HK-2 (cell line): Measurements from ENCODE around the gene PCED1B.

ENCODE experiments used
- DNase-seq: peaks from one replicate; pipeline ENCODE4 v3.0.0-alpha.2; 2018; ENCODE audit not compliant: unreplicated experiment

The PCED1B gene

GRCh38 chr12:47120736-47121135 is 41.3 kb downstream of the PCED1B start:
- no peak for DNase-seq

DNA sequence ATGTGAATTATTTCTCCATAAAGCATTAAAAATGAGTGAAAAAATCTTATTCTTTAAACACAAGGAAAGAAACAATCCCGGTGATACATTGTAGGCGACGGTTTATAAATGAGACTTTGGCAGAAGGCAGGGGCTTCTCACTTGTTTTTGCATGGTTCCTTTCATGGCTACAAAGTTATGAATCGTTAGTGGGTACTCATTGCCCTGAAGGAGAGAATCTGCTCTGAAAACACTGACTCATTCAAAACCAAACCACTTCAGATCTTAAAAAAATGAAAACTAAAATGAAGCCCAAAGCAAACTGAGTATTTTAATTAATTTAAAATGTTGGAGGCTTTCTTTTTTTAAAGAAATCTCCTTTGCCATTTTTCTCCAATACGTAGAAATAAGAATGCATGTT is 41.7 kb downstream of the PCED1B start:
- no peak for DNase-seq

- DNase-seq: no peak
These were observed 43.2 kb downstream of the PCED1B start for GRCh38 chr12:47122602-47123001.

GRCh38 chr12:47123730-47124129 is 44.3 kb downstream of the PCED1B start:
- DNase-seq: no peak

GRCh38 chr12:47124451-47124850 is 45.0 kb downstream of the PCED1B start:
- DNase-seq: no peak

DNA sequence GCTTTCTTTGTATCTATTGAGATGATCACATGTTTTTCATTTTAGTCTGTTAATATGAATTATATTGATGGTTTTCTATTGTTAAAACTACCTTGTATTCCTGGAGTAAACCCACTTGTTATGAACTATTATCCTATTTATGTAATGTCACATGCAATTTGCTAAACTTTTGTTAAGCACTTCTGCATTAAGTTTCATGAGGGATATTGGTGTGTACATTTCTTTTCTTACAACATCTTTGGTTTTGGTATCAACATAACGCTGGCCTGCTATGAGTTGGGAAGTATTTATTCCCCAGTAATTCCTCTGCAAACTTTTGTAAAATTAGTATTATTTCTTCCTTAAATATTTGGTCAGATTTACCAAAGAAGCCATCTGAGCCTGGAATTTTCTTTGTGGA is 46.8 kb downstream of the PCED1B start:
- DNase-seq: no peak

GRCh38 chr12:47131011-47131410 is 51.6 kb downstream of the PCED1B start:
- no peak for DNase-seq

GRCh38 chr12:47134005-47134404 is 54.6 kb downstream of the PCED1B start:
- no peak for DNase-seq

DNA sequence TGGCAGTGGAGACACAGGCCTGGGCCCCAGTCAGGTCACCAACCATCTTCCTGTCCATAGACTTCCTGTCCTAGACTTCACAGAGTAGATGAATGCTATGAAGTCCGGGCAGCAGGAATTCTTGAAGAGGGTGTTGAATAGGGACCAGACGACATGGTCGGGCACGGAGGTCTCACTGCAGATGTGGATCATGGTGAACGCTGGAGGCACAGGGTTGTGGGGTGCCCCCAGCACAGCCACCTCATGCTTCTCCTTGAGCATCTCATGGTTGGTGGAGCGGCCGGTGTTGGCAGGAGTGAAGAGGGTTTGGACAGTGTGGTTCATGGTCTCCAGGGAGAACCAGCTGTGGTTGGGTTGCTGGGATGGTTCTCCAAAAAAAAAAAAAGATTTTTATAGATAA is 56.2 kb downstream of the PCED1B start:
- DNase-seq: no peak

- no peak for DNase-seq
These were observed 59.7 kb downstream of the PCED1B start for GRCh38 chr12:47139000-47139681.

DNA sequence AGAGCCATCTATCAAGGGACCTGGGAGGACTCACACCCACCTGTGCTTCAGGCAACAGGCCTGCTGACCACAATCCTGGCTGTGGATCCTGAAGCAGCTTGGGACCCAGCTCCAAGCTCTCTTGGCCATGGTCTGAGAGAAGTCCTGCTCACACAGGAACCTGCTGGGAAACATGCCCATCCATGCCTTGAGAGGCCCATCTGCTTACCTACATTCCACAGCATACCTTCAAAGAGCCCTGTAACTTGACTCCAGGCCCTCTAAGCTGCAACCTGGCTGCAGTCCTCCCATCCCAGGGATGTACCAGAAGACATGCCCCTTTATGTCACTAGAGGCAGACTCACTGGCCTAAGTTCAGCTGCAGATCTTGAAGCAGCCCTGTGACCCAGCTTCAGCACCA is 62.0 kb downstream of the PCED1B start:
- no peak for DNase-seq

DNA sequence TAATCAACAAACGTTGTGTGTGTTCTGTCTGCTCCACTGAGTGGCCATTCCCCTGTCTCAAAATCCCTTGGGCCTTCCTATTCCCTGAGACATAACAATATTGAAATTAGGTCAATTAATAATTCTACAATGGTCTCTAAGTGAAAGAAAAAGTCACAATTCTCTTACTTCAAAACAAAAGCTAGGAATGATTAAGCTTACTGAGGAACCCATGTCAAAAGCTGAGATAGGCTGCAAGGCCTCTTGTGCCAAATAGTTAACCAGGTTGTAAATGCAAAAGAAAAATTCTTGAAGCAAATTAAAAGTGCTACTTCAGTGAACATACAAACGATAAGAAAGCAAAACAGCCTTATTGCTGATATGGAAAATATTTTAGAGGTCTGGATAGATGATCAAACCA is 65.3 kb downstream of the PCED1B start:
- no peak for DNase-seq

DNA sequence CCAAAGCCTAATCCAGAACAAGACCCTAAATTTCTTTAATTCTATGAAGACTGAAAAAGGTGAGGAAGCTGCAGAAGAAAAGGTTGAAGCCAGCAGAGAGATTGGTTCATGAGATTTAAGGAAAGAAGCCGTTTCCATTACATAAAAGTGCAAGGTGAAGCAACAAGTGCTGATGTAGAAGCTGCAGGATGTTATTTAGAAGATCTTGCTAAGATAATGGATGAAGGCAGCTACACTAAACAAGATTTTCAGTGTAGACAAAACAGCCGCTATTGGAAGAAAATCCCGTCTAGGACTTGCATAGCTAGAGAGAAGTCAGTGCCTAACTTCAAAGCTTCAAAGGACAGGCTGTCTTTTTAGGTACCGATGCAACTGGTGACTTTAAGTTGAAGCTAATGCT is 65.8 kb downstream of the PCED1B start:
- DNase-seq: no peak

GRCh38 chr12:47147739-47148138 is 68.3 kb downstream of the PCED1B start:
- no peak for DNase-seq

DNA sequence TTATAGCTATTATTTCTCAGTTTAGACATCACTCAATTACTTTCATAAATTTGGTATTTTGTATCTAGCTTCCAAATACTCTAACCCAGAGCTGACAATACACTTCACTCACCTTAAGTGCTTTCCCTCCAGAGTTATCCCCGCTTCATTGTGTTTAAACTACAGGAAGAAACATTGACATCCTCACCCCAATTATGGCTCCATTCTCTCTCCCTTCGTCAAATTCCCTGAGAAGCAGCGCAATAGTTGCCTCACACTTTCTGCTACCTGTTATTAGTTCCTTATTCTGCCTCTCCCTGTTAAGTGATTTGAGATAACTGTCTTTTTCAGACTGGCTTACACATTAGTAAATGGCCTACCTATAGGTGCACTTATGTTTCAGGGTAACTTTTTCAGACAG is 69.7 kb downstream of the PCED1B start:
- no peak for DNase-seq

GRCh38 chr12:47152095-47152494 is 72.7 kb downstream of the PCED1B start:
- DNase-seq: no peak

DNA sequence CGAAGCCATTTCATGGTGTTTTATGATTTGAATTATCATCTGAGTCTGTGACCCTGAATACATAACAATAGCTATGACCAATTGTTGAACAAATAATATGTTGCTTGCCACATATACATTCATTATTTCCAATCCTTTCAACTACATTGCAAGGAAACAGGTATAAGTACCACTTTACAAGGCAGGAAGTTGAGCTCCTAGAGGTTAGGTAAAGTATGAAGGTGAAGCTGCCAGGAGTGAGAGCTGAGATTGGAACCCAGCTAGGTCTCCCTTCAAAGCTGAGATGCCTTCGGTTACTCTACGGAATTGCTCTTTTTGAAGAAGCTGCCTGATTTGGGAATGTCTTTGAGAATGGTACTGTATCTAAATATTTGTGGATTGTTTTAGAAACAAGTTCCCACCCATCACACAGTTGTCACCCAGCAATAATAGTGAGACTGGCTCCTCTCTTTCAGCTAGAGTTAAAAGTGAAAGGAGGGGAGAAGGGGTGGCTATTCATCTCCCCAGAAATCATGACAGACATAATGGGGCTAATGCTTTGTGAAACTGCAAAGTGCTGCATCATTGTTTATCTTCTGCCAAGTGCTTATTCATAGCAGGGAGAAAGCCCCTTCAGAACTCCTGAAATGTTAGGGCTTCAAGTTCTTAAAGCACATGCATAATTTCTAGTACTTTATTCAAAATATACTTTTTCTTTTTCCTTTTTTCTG is 76.2 kb downstream of the PCED1B start:
- no peak for DNase-seq

- DNase-seq: no peak
These were observed 76.8 kb downstream of the PCED1B start for GRCh38 chr12:47156167-47156736.

GRCh38 chr12:47158792-47159191 is 79.4 kb downstream of the PCED1B start:
- DNase-seq: no peak

GRCh38 chr12:47159348-47159747 is 79.9 kb downstream of the PCED1B start:
- no peak for DNase-seq

GRCh38 chr12:47160316-47161244 is 81.2 kb downstream of the PCED1B start:
- no peak for DNase-seq

DNA sequence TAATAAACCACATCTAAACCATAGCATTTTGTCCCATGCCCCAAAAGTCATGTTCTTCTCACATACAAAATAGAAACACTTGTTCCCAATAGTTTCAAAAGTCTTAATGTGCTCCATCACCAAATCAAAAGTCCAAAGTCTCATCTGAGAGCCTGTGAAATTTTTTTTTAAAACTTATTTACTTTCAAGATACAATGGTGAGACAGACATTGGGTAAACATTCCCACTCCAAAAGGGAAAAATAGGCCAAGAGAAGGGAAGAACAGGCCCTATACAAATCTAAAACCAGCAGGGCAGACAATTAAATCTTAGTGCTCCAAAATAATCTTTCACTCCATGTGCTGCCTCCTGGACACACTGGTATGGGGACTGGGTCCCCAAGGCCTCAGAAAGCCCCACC is 84.7 kb downstream of the PCED1B start:
- no peak for DNase-seq
